ENCODE data around the gene RHD. TPM values are rescaled to one million over a fixed set of nuclear protein-coding genes. Genes with fewer than 3 reads are reported as not detected.
"Not testable (repeated sequence)": the region's sequence is repeated elsewhere in the genome, so short reads cannot be mapped to it uniquely, and the experiment has no call there.

Gene RHD
- not detected for polyA plus RNA-seq (2013, experiment 1 of 2)
- not detected for polyA plus RNA-seq (2013, experiment 2 of 2)

- H3K9ac ChIP-seq (ENCODE audit: low read length); H3K4me1 ChIP-seq (ENCODE audit: control insufficient read depth, insufficient read depth, low read depth, low read length); H3K23ac ChIP-seq (ENCODE audit: low read length in 2 of 2); H3K79me1 ChIP-seq (replicated peaks; ENCODE audit: low read length, poor library complexity, severe bottlenecking); H2BK5ac ChIP-seq (ENCODE audit: low read depth, low read length, poor library complexity, severe bottlenecking); H2BK15ac ChIP-seq (ENCODE audit: low read depth, poor library complexity, severe bottlenecking); H2AK5ac ChIP-seq (ENCODE audit: low read length, severe bottlenecking); H3K4ac ChIP-seq (ENCODE audit: low read depth in 1 of 2, low read length in 2 of 2); H4K91ac ChIP-seq (ENCODE audit: low read length); H3K4me3 ChIP-seq (ENCODE audit: insufficient read depth in 1 of 2, low read depth in 1 of 2, low read length in 2 of 2); H2AFZ ChIP-seq (ENCODE audit: low read depth, low read length); H2BK120ac ChIP-seq (ENCODE audit: low read depth, low read length); H3K36me3 ChIP-seq (ENCODE audit: control insufficient read depth in 1 of 2, insufficient read depth in 2 of 2, low read depth in 1 of 2, low read length in 2 of 2); H3K4me2 ChIP-seq (ENCODE audit: low read length, poor library complexity, severe bottlenecking); H4K8ac ChIP-seq (ENCODE audit: low read length); H2BK12ac ChIP-seq (ENCODE audit: low read length in 2 of 2); H3K27ac ChIP-seq (ENCODE audit: low read length, poor library complexity, severe bottlenecking); H3K9me3 ChIP-seq (ENCODE audit: control insufficient read depth, low read length); H3K27me3 ChIP-seq (ENCODE audit: control insufficient read depth in 1 of 2, insufficient read depth in 1 of 2, low read length in 2 of 2); H3K18ac ChIP-seq (ENCODE audit: low read depth in 1 of 2, low read length in 2 of 2); H3K14ac ChIP-seq (ENCODE audit: low read length in 2 of 2); DNase-seq: not testable (repeated sequence)
- WGBS = 74% methylated on average over 3 of the region's 8 CpGs
These were observed at the start of gene RHD for GRCh38 chr1:25272238-25272637. RHD (plus strand) TSS chr1:25272509; CDS start chr1:25272548, 39 bp downstream.

- Histone ChIP-seq H3K23ac (ENCODE audit: low read length in 2 of 2) (no peak overlapping the region), H2AK5ac (ENCODE audit: low read length, severe bottlenecking) (no peak overlapping the region), H3K79me1 (replicated peaks; ENCODE audit: low read length, poor library complexity, severe bottlenecking) (peaks cover 11% of the 10 kb centered on the region), H2AFZ (ENCODE audit: low read depth, low read length) (no peak overlapping the region), H3K14ac (ENCODE audit: low read length in 2 of 2) (no peak overlapping the region), H3K9ac (ENCODE audit: low read length) (no peak overlapping the region), H2BK12ac (ENCODE audit: low read length in 2 of 2) (no peak overlapping the region), H3K27me3 (ENCODE audit: control insufficient read depth in 1 of 2, insufficient read depth in 1 of 2, low read length in 2 of 2) (no peaks in the 10 kb centered on the region), H4K91ac (ENCODE audit: low read length) (no peak overlapping the region), H2BK120ac (ENCODE audit: low read depth, low read length) (no peak overlapping the region), H2BK15ac (ENCODE audit: low read depth, poor library complexity, severe bottlenecking) (no peak overlapping the region), H3K4ac (ENCODE audit: low read depth in 1 of 2, low read length in 2 of 2) (no peak overlapping the region), H3K9me3 (ENCODE audit: control insufficient read depth, low read length) (no peaks in the 10 kb centered on the region), H3K27ac (ENCODE audit: low read length, poor library complexity, severe bottlenecking) (no peak overlapping the region), H3K4me3 (ENCODE audit: insufficient read depth in 1 of 2, low read depth in 1 of 2, low read length in 2 of 2) (no peak overlapping the region), H3K4me1 (ENCODE audit: control insufficient read depth, insufficient read depth, low read depth, low read length) (peaks cover 1% of the 10 kb centered on the region), H3K36me3 (ENCODE audit: control insufficient read depth in 1 of 2, insufficient read depth in 2 of 2, low read depth in 1 of 2, low read length in 2 of 2) (peaks cover 40 to 81% of the 10 kb centered on the region in 2 experiments), H4K8ac (ENCODE audit: low read length) (no peak overlapping the region), H2BK5ac (ENCODE audit: low read depth, low read length, poor library complexity, severe bottlenecking) (no peak overlapping the region), H3K18ac (ENCODE audit: low read depth in 1 of 2, low read length in 2 of 2) (no peak overlapping the region), H3K4me2 (ENCODE audit: low read length, poor library complexity, severe bottlenecking) (no peak overlapping the region)
- no peak for DNase-seq
- WGBS = 98% methylated on average over 4 of the region's 4 CpGs
These were observed 49.7 kb upstream of the RHD start for GRCh38 chr1:25222606-25223005.

GRCh38 chr1:25223471-25223870 lies 48.8 kb upstream of the RHD start:
- DNase-seq = no peak
- H3K79me1 ChIP-seq (replicated peaks; ENCODE audit: low read length, poor library complexity, severe bottlenecking) = peaks cover 11% of the 10 kb centered on the region
- H3K36me3 ChIP-seq (ENCODE audit: control insufficient read depth in 1 of 2, insufficient read depth in 2 of 2, low read depth in 1 of 2, low read length in 2 of 2) = peaks cover 44 to 90% of the 10 kb centered on the region in 2 experiments
- no peak overlapping the region for H3K4me3 ChIP-seq (ENCODE audit: insufficient read depth in 1 of 2, low read depth in 1 of 2, low read length in 2 of 2)
- no peak overlapping the region for H3K4me2 ChIP-seq (ENCODE audit: low read length, poor library complexity, severe bottlenecking)
- H2AK5ac ChIP-seq (ENCODE audit: low read length, severe bottlenecking) = no peak overlapping the region
- H3K27ac ChIP-seq (ENCODE audit: low read length, poor library complexity, severe bottlenecking) = no peak overlapping the region
- no peaks in the 10 kb centered on the region for H3K9me3 ChIP-seq (ENCODE audit: control insufficient read depth, low read length)
- H4K91ac ChIP-seq (ENCODE audit: low read length) = no peak overlapping the region
- no peak overlapping the region for H3K14ac ChIP-seq (ENCODE audit: low read length in 2 of 2)
- no peak overlapping the region for H2BK15ac ChIP-seq (ENCODE audit: low read depth, poor library complexity, severe bottlenecking)
- H3K23ac ChIP-seq (ENCODE audit: low read length in 2 of 2) = no peak overlapping the region
- H2BK12ac ChIP-seq (ENCODE audit: low read length in 2 of 2) = no peak overlapping the region
- 100% methylated on average over 2 of the region's 3 CpGs for WGBS
- H2AFZ ChIP-seq (ENCODE audit: low read depth, low read length) = no peak overlapping the region
- no peak overlapping the region for H2BK5ac ChIP-seq (ENCODE audit: low read depth, low read length, poor library complexity, severe bottlenecking)
- no peak overlapping the region for H3K9ac ChIP-seq (ENCODE audit: low read length)
- H3K4ac ChIP-seq (ENCODE audit: low read depth in 1 of 2, low read length in 2 of 2) = no peak overlapping the region
- H3K4me1 ChIP-seq (ENCODE audit: control insufficient read depth, insufficient read depth, low read depth, low read length) = peaks cover 1% of the 10 kb centered on the region
- no peaks in the 10 kb centered on the region for H3K27me3 ChIP-seq (ENCODE audit: control insufficient read depth in 1 of 2, insufficient read depth in 1 of 2, low read length in 2 of 2)
- H4K8ac ChIP-seq (ENCODE audit: low read length) = no peak overlapping the region
- H3K18ac ChIP-seq (ENCODE audit: low read depth in 1 of 2, low read length in 2 of 2) = no peak overlapping the region
- H2BK120ac ChIP-seq (ENCODE audit: low read depth, low read length) = no peak overlapping the region

GRCh38 chr1:25232027-25232865 lies 40.1 kb upstream of the RHD start, which contains the start of gene SYF2:
SYF2 (minus strand) TSS chr1:25232502; CDS start chr1:25232467, 35 bp downstream.
- H2BK120ac ChIP-seq (ENCODE audit: low read depth, low read length) = peak within 1 kb of the TSS; percentile 67
- H3K27me3 ChIP-seq (ENCODE audit: control insufficient read depth in 1 of 2, insufficient read depth in 1 of 2, low read length in 2 of 2) = no peaks in the 10 kb centered on the region
- peaks cover 13 to 46% of the 10 kb centered on the region in 2 experiments for H3K36me3 ChIP-seq (ENCODE audit: control insufficient read depth in 1 of 2, insufficient read depth in 2 of 2, low read depth in 1 of 2, low read length in 2 of 2)
- WGBS = under 1% methylated on average over 52 of the region's 54 CpGs
- H3K9me3 ChIP-seq (ENCODE audit: control insufficient read depth, low read length) = no peaks in the 10 kb centered on the region
- H3K27ac ChIP-seq (ENCODE audit: low read length, poor library complexity, severe bottlenecking) = peak within 1 kb of the TSS; percentile 84
- H3K9ac ChIP-seq (ENCODE audit: low read length) = peak within 1 kb of the TSS; percentile 99
- H3K23ac ChIP-seq (ENCODE audit: low read length in 2 of 2) = peak within 1 kb of the TSS in 1 of 2 experiments; percentile 9
- H3K4me1 ChIP-seq (ENCODE audit: control insufficient read depth, insufficient read depth, low read depth, low read length) = peaks cover 6% of the 10 kb centered on the region
- peak within 1 kb of the TSS; percentile 10 for H2AK5ac ChIP-seq (ENCODE audit: low read length, severe bottlenecking)
- H4K91ac ChIP-seq (ENCODE audit: low read length) = peak within 1 kb of the TSS; percentile 78
- DNase-seq = peak; percentile 96
- H3K4me2 ChIP-seq (ENCODE audit: low read length, poor library complexity, severe bottlenecking) = peak within 1 kb of the TSS; percentile 90
- peak within 1 kb of the TSS; percentile 79 to 94 for H3K4me3 ChIP-seq (ENCODE audit: insufficient read depth in 1 of 2, low read depth in 1 of 2, low read length in 2 of 2)
- H3K79me1 ChIP-seq (replicated peaks; ENCODE audit: low read length, poor library complexity, severe bottlenecking) = peaks cover 24% of the 10 kb centered on the region
- H2BK5ac ChIP-seq (ENCODE audit: low read depth, low read length, poor library complexity, severe bottlenecking) = peak within 1 kb of the TSS; percentile 66
- peak within 1 kb of the TSS; percentile 77 to 93 for H3K4ac ChIP-seq (ENCODE audit: low read depth in 1 of 2, low read length in 2 of 2)
- peak within 1 kb of the TSS; percentile 87 for H4K8ac ChIP-seq (ENCODE audit: low read length)
- no peak within 1 kb of the TSS for H2BK15ac ChIP-seq (ENCODE audit: low read depth, poor library complexity, severe bottlenecking)
- H2AFZ ChIP-seq (ENCODE audit: low read depth, low read length) = peak within 1 kb of the TSS; percentile 72
- peak within 1 kb of the TSS; percentile 85 to 94 for H3K18ac ChIP-seq (ENCODE audit: low read depth in 1 of 2, low read length in 2 of 2)
- no peak within 1 kb of the TSS for H2BK12ac ChIP-seq (ENCODE audit: low read length in 2 of 2)
- no peak within 1 kb of the TSS for H3K14ac ChIP-seq (ENCODE audit: low read length in 2 of 2)
